H9 (cell line): ENCODE results near the gene ATP8A2. TPM values are rescaled to one million over a fixed set of nuclear protein-coding genes. Genes with fewer than 3 reads are reported as not detected.

ENCODE experiments used
- DNase-seq: peaks from one replicate; pipeline ENCODE4 v3.0.0-alpha.2; 2017
- H2AFZ ChIP-seq: one replicate; pipeline ENCODE4 v1.6.1; 2013; ENCODE audit warnings: mild to moderate bottlenecking, low read length, control low read depth, moderate library complexity
- H2AK5ac ChIP-seq: 2 replicates; pipeline ENCODE4 v1.6.1; 2013; ENCODE audit warnings: low read length, control low read depth, mixed read lengths; ENCODE audit not compliant: insufficient read length
- H2BK120ac ChIP-seq: one replicate; pipeline ENCODE4 v1.6.1; 2013; ENCODE audit warnings: low read depth, mild to moderate bottlenecking, low read length, control low read depth, inconsistent platforms; ENCODE audit not compliant: poor library complexity, severe bottlenecking
- H2BK12ac ChIP-seq: 2 replicates; pipeline ENCODE4 v1.6.1; 2013; ENCODE audit warnings: low read length, control low read depth, mixed read lengths, low read depth; ENCODE audit not compliant: insufficient read length
- H2BK15ac ChIP-seq: 2 replicates; pipeline ENCODE4 v1.6.1; 2013; ENCODE audit warnings: low read depth, low read length, control low read depth
- H2BK20ac ChIP-seq: one replicate; pipeline ENCODE4 v1.6.1; 2013; ENCODE audit warnings: low read depth, mild to moderate bottlenecking, low read length, control low read depth, inconsistent platforms; ENCODE audit not compliant: poor library complexity, severe bottlenecking
- H2BK5ac ChIP-seq: 2 replicates; pipeline ENCODE4 v1.6.1; 2013; ENCODE audit warnings: low read length, control low read depth, mixed read lengths; ENCODE audit not compliant: insufficient read length
- H3K14ac ChIP-seq: 2 replicates; pipeline ENCODE4 v1.6.1; 2013; ENCODE audit warnings: low read length, control low read depth; ENCODE audit not compliant: insufficient read depth
- H3K18ac ChIP-seq: 2 replicates; pipeline ENCODE4 v1.6.1; 2013; ENCODE audit warnings: low read depth, mild to moderate bottlenecking, mixed read lengths, low read length, control low read depth; ENCODE audit not compliant: insufficient read length
- H3K23ac ChIP-seq: 2 replicates; pipeline ENCODE4 v1.6.1; 2013; ENCODE audit warnings: low read length, control low read depth, mixed read lengths, low read depth; ENCODE audit not compliant: insufficient read length
- H3K23me2 ChIP-seq: 2 replicates; pipeline ENCODE4 v1.6.1; 2013; ENCODE audit warnings: low read depth, mild to moderate bottlenecking, mixed read lengths, low read length, control low read depth; ENCODE audit not compliant: insufficient read length, poor library complexity, severe bottlenecking
- H3K27ac ChIP-seq: 2 replicates; pipeline ENCODE4 v1.5.1; 2013; ENCODE audit warnings: low read length, control low read depth, mixed read lengths, low read depth; ENCODE audit not compliant: insufficient read length
- H3K27me3 ChIP-seq: 2 replicates; pipeline ENCODE4 v1.6.1; 2013; ENCODE audit warnings: low read length, control low read depth, inconsistent platforms; ENCODE audit not compliant: insufficient read depth
- H3K4ac ChIP-seq: 2 replicates; pipeline ENCODE4 v1.6.1; 2013; ENCODE audit warnings: low read depth, mild to moderate bottlenecking, control low read depth, inconsistent platforms, low read length, moderate library complexity
- H3K4me1 ChIP-seq: 2 replicates; pipeline ENCODE4 v1.6.1; 2013; ENCODE audit warnings: low read length, control low read depth, inconsistent platforms; ENCODE audit not compliant: insufficient read depth
- H3K4me2 ChIP-seq: 2 replicates; pipeline ENCODE4 v1.6.1; 2013; ENCODE audit warnings: low read length, control low read depth, mixed read lengths; ENCODE audit not compliant: insufficient read length, insufficient read depth
- H3K56ac ChIP-seq: 2 replicates; pipeline ENCODE4 v1.6.1; 2013; ENCODE audit warnings: low read depth, mild to moderate bottlenecking, mixed read lengths, low read length, control low read depth; ENCODE audit not compliant: insufficient read length
- H3K79me1 ChIP-seq: 2 replicates; pipeline ENCODE4 v1.6.1; 2013; ENCODE audit warnings: low read depth, mild to moderate bottlenecking, moderate library complexity, low read length, control low read depth, inconsistent platforms; ENCODE audit not compliant: insufficient read depth, poor library complexity, severe bottlenecking
- H3K79me2 ChIP-seq: 2 replicates; pipeline ENCODE4 v1.6.1; 2013; ENCODE audit warnings: low read length, control low read depth, inconsistent platforms; ENCODE audit not compliant: insufficient read depth
- H3K9ac ChIP-seq: 2 replicates; pipeline ENCODE4 v1.6.1; 2013; ENCODE audit warnings: low read length, control low read depth, mixed read lengths; ENCODE audit not compliant: insufficient read length; ENCODE audit errors: extremely low read depth
- H3K9me3 ChIP-seq: one replicate; pipeline ENCODE4 v1.6.1; 2013; ENCODE audit warnings: low read depth, low read length, inconsistent platforms; ENCODE audit not compliant: control insufficient read depth
- H3T11ph ChIP-seq: one replicate; pipeline ENCODE4 v1.6.1; 2013; ENCODE audit warnings: mild to moderate bottlenecking, low read length, control low read depth, inconsistent platforms
- H4K20me1 ChIP-seq: one replicate; pipeline ENCODE4 v1.6.1; 2013; ENCODE audit not compliant: control insufficient read depth, insufficient read length, insufficient read depth
- H4K5ac ChIP-seq: 2 replicates; pipeline ENCODE4 v1.6.1; 2013; ENCODE audit warnings: low read depth, mild to moderate bottlenecking, mixed read lengths, low read length, control low read depth; ENCODE audit not compliant: insufficient read length
- H4K8ac ChIP-seq: replicated peaks from 2 replicates; pipeline ENCODE4 v1.6.1; 2013; ENCODE audit warnings: low read length, control low read depth, mixed read lengths, low read depth; ENCODE audit not compliant: insufficient read length
- H4K91ac ChIP-seq: 2 replicates; pipeline ENCODE4 v1.6.1; 2013; ENCODE audit warnings: low read depth, mild to moderate bottlenecking, moderate library complexity, mixed read lengths, low read length, control low read depth; ENCODE audit not compliant: insufficient read length
- H3K27ac Mint-ChIP-seq, 3 experiments: 2 replicates in 2 of 3; 3 replicates in 1 of 3; pipeline ENCODE4 v1.8.0; 2020 to 2021; ENCODE audit warnings: mixed read lengths in 3 of 3, mild to moderate bottlenecking in 1 of 3, moderate library complexity in 1 of 3
- H3K27me3 Mint-ChIP-seq: 2 replicates; pipeline ENCODE4 v1.8.0; 2021; ENCODE audit warnings: low read depth, mild to moderate bottlenecking, moderate library complexity, mixed read lengths
- H3K36me3 Mint-ChIP-seq, 3 experiments: 2 replicates in 2 of 3; 3 replicates in 1 of 3; pipeline ENCODE4 v1.8.0; 2020 to 2021; ENCODE audit warnings: low read depth in 3 of 3, mixed read lengths in 3 of 3; ENCODE audit not compliant: insufficient read depth in 1 of 3
- H3K4me1 Mint-ChIP-seq, 2 experiments: 2 replicates each; pipeline ENCODE4 v1.8.0; 2020; ENCODE audit warnings: mixed read lengths in 2 of 2
- H3K4me3 Mint-ChIP-seq, 2 experiments: 2 replicates in 1 of 2; 3 replicates in 1 of 2; pipeline ENCODE4 v1.8.0; 2020 to 2021; ENCODE audit warnings: mild to moderate bottlenecking in 2 of 2, mixed read lengths in 2 of 2, moderate library complexity in 1 of 2
- H3K9me3 Mint-ChIP-seq, 2 experiments: 2 replicates in 1 of 2; 3 replicates in 1 of 2; pipeline ENCODE4 v1.8.0; 2020; ENCODE audit warnings: mild to moderate bottlenecking in 2 of 2, mixed read lengths in 2 of 2, moderate library complexity in 1 of 2
- CTCF ChIP-seq: fragments of 200-600 bp; sonication (generic); conservative IDR thresholded peaks from 3 replicates; pipeline ENCODE4 v1.8.0; 2021; ENCODE audit warnings: antibody characterized with exemption, mild to moderate bottlenecking
- WGBS: extraction: QIAGEN DNeasy Blood & Tissue Kit; methylation state at CpG from one replicate; pipeline ENCODE4 v1.1.7; 2013; ENCODE audit warnings: missing lambda C conversion rate, low lambda C conversion rate, mixed read lengths; ENCODE audit not compliant: insufficient read length; ENCODE audit errors: extremely low coverage; 5-methylcytosine and 5-hydroxymethylcytosine counted together
- total RNA-seq: library from RNA; stranded (reverse); gene quantifications from 2 replicates; pipeline ENCODE4 v1.2.1, GENCODE V29; 2021

The ATP8A2 gene
- total RNA-seq, 1 experiment from 2014 or later: 18.2 TPM

GRCh38 chr13:25844559-25845434, 473.0 kb downstream of the ATP8A2 start:
- H3K79me2 ChIP-seq: no peaks in the 10 kb centered on the region
- no peaks in the 10 kb centered on the region for H3K27me3 ChIP-seq
- H3K4me1 Mint-ChIP-seq: peaks cover 36 to 39% of the 10 kb centered on the region in 2 experiments
- H3K9me3 ChIP-seq: no peaks in the 10 kb centered on the region
- no peak for DNase-seq
- H4K5ac ChIP-seq: no peak overlapping the region
- H2BK12ac ChIP-seq: no peak overlapping the region
- peaks cover 9% of the 10 kb centered on the region; the same call in 1 of the 2 replicates for H3K4me1 ChIP-seq
- no peak for TF ChIP-seq CTCF
- H3K27ac ChIP-seq: no peak overlapping the region
- no CpG with 5 or more reads among the region's 7 CpGs for WGBS
- no peak overlapping the region for H2BK5ac ChIP-seq
- no peak overlapping the region for H3K27ac Mint-ChIP-seq
- peaks cover 2 to 8% (median 5%) of the 10 kb centered on the region in 3 experiments; a peak in 5 of 7 replicates for H3K36me3 Mint-ChIP-seq
- peaks cover 6 to 8% of the 10 kb centered on the region in 2 experiments; a peak in 4 of 5 replicates for H3K9me3 Mint-ChIP-seq
- no peak overlapping the region for H2BK120ac ChIP-seq
- no peak overlapping the region for H2AK5ac ChIP-seq
- H3K18ac ChIP-seq: no peak overlapping the region
- no peak overlapping the region for H3T11ph ChIP-seq
- no peaks in the 10 kb centered on the region for H3K23me2 ChIP-seq
- no peak overlapping the region for H3K4me2 ChIP-seq
- H4K91ac ChIP-seq: no peak overlapping the region
- no peak overlapping the region for H2AFZ ChIP-seq
- H3K4me3 Mint-ChIP-seq: no peak overlapping the region
- no peak overlapping the region for H4K8ac ChIP-seq
- H3K14ac ChIP-seq: no peak overlapping the region
- no peak overlapping the region for H2BK15ac ChIP-seq
- no peak overlapping the region for H3K9ac ChIP-seq
- H3K27me3 Mint-ChIP-seq: no peaks in the 10 kb centered on the region; the same call in none of the 2 replicates
- no peak overlapping the region for H3K56ac ChIP-seq
- no peak overlapping the region for H3K23ac ChIP-seq
- no peak overlapping the region for H2BK20ac ChIP-seq
- H3K4ac ChIP-seq: no peak overlapping the region
- no peaks in the 10 kb centered on the region for H4K20me1 ChIP-seq
- no peaks in the 10 kb centered on the region for H3K79me1 ChIP-seq
